ENCODE data around the gene KMT2D. TPM values are rescaled to one million over a fixed set of nuclear protein-coding genes. Genes with fewer than 3 reads are reported as not detected.
A peak's percentile ranks its signal among the peaks of the same experiment; 100 is the strongest.

The KMT2D gene, protein sequence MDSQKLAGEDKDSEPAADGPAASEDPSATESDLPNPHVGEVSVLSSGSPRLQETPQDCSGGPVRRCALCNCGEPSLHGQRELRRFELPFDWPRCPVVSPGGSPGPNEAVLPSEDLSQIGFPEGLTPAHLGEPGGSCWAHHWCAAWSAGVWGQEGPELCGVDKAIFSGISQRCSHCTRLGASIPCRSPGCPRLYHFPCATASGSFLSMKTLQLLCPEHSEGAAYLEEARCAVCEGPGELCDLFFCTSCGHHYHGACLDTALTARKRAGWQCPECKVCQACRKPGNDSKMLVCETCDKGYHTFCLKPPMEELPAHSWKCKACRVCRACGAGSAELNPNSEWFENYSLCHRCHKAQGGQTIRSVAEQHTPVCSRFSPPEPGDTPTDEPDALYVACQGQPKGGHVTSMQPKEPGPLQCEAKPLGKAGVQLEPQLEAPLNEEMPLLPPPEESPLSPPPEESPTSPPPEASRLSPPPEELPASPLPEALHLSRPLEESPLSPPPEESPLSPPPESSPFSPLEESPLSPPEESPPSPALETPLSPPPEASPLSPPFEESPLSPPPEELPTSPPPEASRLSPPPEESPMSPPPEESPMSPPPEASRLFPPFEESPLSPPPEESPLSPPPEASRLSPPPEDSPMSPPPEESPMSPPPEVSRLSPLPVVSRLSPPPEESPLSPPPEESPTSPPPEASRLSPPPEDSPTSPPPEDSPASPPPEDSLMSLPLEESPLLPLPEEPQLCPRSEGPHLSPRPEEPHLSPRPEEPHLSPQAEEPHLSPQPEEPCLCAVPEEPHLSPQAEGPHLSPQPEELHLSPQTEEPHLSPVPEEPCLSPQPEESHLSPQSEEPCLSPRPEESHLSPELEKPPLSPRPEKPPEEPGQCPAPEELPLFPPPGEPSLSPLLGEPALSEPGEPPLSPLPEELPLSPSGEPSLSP (N-terminal part only)
- total RNA-seq (ENCODE audit: low replicate concordance), result 19.0 and 31.3 TPM in 2 replicates

GRCh38 chr12:49060237-49061156 lies at the start of gene KMT2D:
Gene KMT2D, minus strand, starts transcription at chr12:49060794. Its CDS starts 5,470 bp downstream, at chr12:49055324.
- Histone ChIP-seq H4K20me1 (ENCODE audit: low read depth) (peaks cover 43% of the 10 kb centered on the region), H2AFZ (replicated peaks) (peak within 1 kb of the TSS; percentile 94), H3K9ac (peak within 1 kb of the TSS; percentile 96), H3K79me2 (ENCODE audit: low read depth) (peaks cover 51% of the 10 kb centered on the region), H3F3A (ENCODE audit: low read depth) (peaks cover 5% of the 10 kb centered on the region), H3K4me3 (peak within 1 kb of the TSS; percentile 95), H3K4me2 (peak within 1 kb of the TSS; percentile 94), H3K27ac (peak within 1 kb of the TSS; percentile 96), H3K36me3 (no peaks in the 10 kb centered on the region), H3K4me1 (peaks cover 30% of the 10 kb centered on the region), H3K27me3 (no peaks in the 10 kb centered on the region), H3K9me3 (ENCODE audit: low read depth) (no peaks in the 10 kb centered on the region)
- Mint-ChIP-seq H3K36me3 (peaks cover 6% of the 10 kb centered on the region), H3K9me3 (no peaks in the 10 kb centered on the region), H3K4me3 (peak within 1 kb of the TSS; percentile 98), H3K27me3 (ENCODE audit: insufficient read depth, low read depth) (peaks cover 4% of the 10 kb centered on the region), H3K4me1 (peaks cover 44% of the 10 kb centered on the region), H3K27ac (peak within 1 kb of the TSS; percentile 99)
- DNase-seq (ENCODE audit: low spot score), result peak; percentile 98
- TF ChIP-seq, protein P1, sequence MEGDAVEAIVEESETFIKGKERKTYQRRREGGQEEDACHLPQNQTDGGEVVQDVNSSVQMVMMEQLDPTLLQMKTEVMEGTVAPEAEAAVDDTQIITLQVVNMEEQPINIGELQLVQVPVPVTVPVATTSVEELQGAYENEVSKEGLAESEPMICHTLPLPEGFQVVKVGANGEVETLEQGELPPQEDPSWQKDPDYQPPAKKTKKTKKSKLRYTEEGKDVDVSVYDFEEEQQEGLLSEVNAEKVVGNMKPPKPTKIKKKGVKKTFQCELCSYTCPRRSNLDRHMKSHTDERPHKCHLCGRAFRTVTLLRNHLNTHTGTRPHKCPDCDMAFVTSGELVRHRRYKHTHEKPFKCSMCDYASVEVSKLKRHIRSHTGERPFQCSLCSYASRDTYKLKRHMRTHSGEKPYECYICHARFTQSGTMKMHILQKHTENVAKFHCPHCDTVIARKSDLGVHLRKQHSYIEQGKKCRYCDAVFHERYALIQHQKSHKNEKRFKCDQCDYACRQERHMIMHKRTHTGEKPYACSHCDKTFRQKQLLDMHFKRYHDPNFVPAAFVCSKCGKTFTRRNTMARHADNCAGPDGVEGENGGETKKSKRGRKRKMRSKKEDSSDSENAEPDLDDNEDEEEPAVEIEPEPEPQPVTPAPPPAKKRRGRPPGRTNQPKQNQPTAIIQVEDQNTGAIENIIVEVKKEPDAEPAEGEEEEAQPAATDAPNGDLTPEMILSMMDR (IDR thresholded peaks at IDR 0.05), result peak; percentile 44
- TF ChIP-seq EZH2 (IDR thresholded peaks at IDR 0.05), result peak; percentile 55
- TF ChIP-seq EZH2phosphoT487 (IDR thresholded peaks at IDR 0.05), result no peak

DNA sequence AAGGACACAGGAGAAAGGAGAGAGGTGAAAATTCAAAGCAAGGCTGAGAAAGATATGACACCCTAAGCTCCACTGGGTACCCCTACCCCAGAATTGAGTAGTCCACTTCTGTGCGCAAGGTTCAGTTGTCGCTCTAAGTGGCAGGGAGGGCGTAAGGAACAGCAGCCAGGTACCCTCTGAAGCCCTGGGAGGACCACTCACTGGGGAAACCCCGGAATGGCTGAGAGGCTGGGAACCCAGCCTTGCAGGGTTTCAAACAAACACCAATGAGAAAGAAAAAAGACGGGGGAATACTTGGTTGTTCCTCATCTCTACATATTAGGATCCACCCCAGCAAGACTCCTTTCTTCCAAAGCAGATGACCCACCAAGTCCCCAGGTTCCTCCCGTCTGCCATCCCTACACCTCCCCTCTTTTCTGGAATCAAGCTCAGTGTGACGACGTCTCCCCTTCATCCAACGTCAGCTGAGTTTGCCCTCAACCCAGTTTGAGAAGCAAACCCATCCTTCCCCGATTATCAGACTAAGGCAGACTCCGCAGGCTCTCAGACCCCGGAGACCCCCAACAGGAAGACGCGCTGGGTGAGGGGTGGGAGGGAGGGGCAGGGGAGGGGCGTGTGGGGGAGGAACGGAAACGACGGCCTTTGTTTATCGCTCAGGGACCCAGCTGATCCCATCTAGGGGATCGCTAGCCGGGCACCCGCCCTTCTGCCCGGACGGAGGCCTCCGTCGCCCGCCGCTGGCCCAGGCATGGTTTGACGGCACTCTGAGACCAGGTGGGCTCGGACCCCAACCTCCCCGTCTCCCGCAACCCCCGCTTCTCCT lies 49.3 kb upstream of the KMT2D start:
- H3K4me1 Mint-ChIP-seq, result peaks cover 29% of the 10 kb centered on the region
- peak overlapping the region; percentile 60 for H3K9ac ChIP-seq

More for the DNA sequence above, 49.3 kb upstream of the KMT2D start:
- H3K4me1 ChIP-seq, result peaks cover 6% of the 10 kb centered on the region
- H3K9me3 ChIP-seq (ENCODE audit: low read depth), result no peaks in the 10 kb centered on the region
- H4K20me1 ChIP-seq (ENCODE audit: low read depth), result peaks cover 50% of the 10 kb centered on the region
- H3K4me3 ChIP-seq, result peak overlapping the region; percentile 95
- H3K27me3 Mint-ChIP-seq (ENCODE audit: insufficient read depth, low read depth), result peaks cover 5% of the 10 kb centered on the region
- H3K4me2 ChIP-seq, result peak overlapping the region; percentile 88
- peaks cover 5% of the 10 kb centered on the region for H3F3A ChIP-seq (ENCODE audit: low read depth)
- H3K4me3 Mint-ChIP-seq, result peak overlapping the region; percentile 97
- TF ChIP-seq EZH2 (IDR thresholded peaks at IDR 0.05), result no peak
- TF ChIP-seq, protein P1 (IDR thresholded peaks at IDR 0.05), result no peak
- TF ChIP-seq EZH2phosphoT487 (IDR thresholded peaks at IDR 0.05), result no peak
- peak; percentile 72 for DNase-seq (ENCODE audit: low spot score)
- peak overlapping the region; percentile 51 for H3K27ac ChIP-seq
- peak overlapping the region; percentile 97 for H3K27ac Mint-ChIP-seq
- H3K79me2 ChIP-seq (ENCODE audit: low read depth), result peaks cover 40% of the 10 kb centered on the region
- peak overlapping the region; percentile 86 for H2AFZ ChIP-seq (replicated peaks)
- peaks cover 10% of the 10 kb centered on the region for H3K36me3 Mint-ChIP-seq
- no peaks in the 10 kb centered on the region for H3K36me3 ChIP-seq
- no peaks in the 10 kb centered on the region for H3K9me3 Mint-ChIP-seq
- no peaks in the 10 kb centered on the region for H3K27me3 ChIP-seq
